Activated CD4-positive, alpha-beta memory T cell treated with anti-CD3 and anti-CD28 coated beads for 36 hours (primary cell): ENCODE data around the gene TEX22. TPM values are rescaled to one million over a fixed set of nuclear protein-coding genes. Genes with fewer than 3 reads are reported as not detected.
A peak's percentile ranks its signal among the peaks of the same experiment; 100 is the strongest.

Experiments
- CTCF ChIA-PET: fragments of 350-600 bp; sonication (Branson Sonifier 250); formaldehyde crosslinking; loops from one replicate; lab custom pipeline; 2021; ENCODE audit warnings: antibody characterized with exemption, inconsistent platforms; lab: Charles Lee
- POLR2A ChIA-PET: fragments of 350-600 bp; sonication (Branson Sonifier 250); formaldehyde crosslinking; loops from one replicate; lab custom pipeline; 2021; ENCODE audit warnings: antibody characterized with exemption; lab: Charles Lee
- DNase-seq: peaks from one replicate; pipeline ENCODE4 v3.0.0-alpha.2; 2020
- H3K27ac Mint-ChIP-seq: one replicate; pipeline ENCODE4 v1.8.0; 2021; ENCODE audit warnings: mixed read lengths
- H3K27me3 Mint-ChIP-seq: one replicate; pipeline ENCODE4 v1.8.0; 2021; ENCODE audit warnings: mixed read lengths
- H3K36me3 Mint-ChIP-seq: one replicate; pipeline ENCODE4 v1.8.0; 2021; ENCODE audit warnings: mixed read lengths
- H3K4me1 Mint-ChIP-seq: one replicate; pipeline ENCODE4 v1.8.0; 2021; ENCODE audit warnings: low read depth, mixed read lengths
- H3K4me3 Mint-ChIP-seq: one replicate; pipeline ENCODE4 v1.8.0; 2021; ENCODE audit warnings: mild to moderate bottlenecking, mixed read lengths
- H3K9me3 Mint-ChIP-seq: one replicate; pipeline ENCODE4 v1.8.0; 2021; ENCODE audit warnings: mixed read lengths
- intact Hi-C: fragments of 100-400 bp; cut with micrococcal nuclease; formaldehyde crosslinking; loops from one replicate; pipeline ENCODE4 v1.15.1; 2023
- total RNA-seq, 2 experiments: library from RNA; stranded (reverse); gene quantifications; one replicate each; pipeline ENCODE4 v1.2.3, GENCODE V29; 2021

Gene TEX22
- total RNA-seq, 2 experiments from 2014 or later: 0.83 to 0.90 TPM

- no peak overlapping the region for H3K4me3 Mint-ChIP-seq
Measured at GRCh38 chr14:105412771-105413543, 14.6 kb downstream of the TEX22 start.

DNA sequence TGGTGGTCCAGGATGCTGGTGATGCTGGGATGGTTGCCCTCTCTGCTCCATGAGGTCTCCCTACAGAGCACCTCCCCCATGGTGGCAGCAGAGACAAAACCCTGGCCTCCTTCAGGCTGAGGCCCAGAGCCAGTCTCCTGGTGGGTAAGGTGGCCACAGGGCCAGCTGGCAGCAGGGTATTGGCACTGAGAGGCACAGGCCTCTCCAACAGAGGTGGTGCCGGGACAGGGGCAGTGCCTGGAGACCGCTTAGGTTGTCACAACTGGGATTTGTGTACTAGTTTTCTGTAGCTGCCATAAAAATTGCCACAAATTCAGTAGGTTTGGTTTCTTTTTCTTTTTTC, 15.2 kb downstream of the TEX22 start:
- no peak for DNase-seq
- POLR2A ChIA-PET: interaction anchor here (1.4 kb wide), 1 partner anchor 78 kb away, joined by 3 read pairs; no protein-coding TSS in a partner anchor
- Mint-ChIP-seq H3K27me3 (peaks cover 16% of the 10 kb centered on the region), H3K36me3 (no peaks in the 10 kb centered on the region), H3K9me3 (no peaks in the 10 kb centered on the region), H3K4me1 (peaks cover 9% of the 10 kb centered on the region), H3K27ac (no peak overlapping the region), H3K4me3 (no peak overlapping the region)
- intact Hi-C loops: no loop called here
- CTCF ChIA-PET: interaction anchor here (1.1 to 1.5 kb wide), 3 partner anchors 11 to 67 kb away, joined by 3 to 7 read pairs (median 4); no protein-coding TSS in a partner anchor

More at GRCh38 chr14:105412771-105413543, 14.6 kb downstream of the TEX22 start:
- no peak overlapping the region for H3K27ac Mint-ChIP-seq
- peaks cover 16% of the 10 kb centered on the region for H3K27me3 Mint-ChIP-seq
- intact Hi-C loops: no loop called here
- DNase-seq: no peak
- ChIA-PET POLR2A (interaction anchor here (1.4 kb wide), 1 partner anchor 79 kb away, joined by 3 read pairs; no protein-coding TSS in a partner anchor), CTCF (interaction anchor here (0.5 to 1.5 kb wide), 4 partner anchors 10 to 68 kb away, joined by 3 to 7 read pairs (median 4); no protein-coding TSS in a partner anchor)
- H3K9me3 Mint-ChIP-seq: no peaks in the 10 kb centered on the region
- no peaks in the 10 kb centered on the region for H3K36me3 Mint-ChIP-seq
- H3K4me1 Mint-ChIP-seq: peaks cover 9% of the 10 kb centered on the region

- Mint-ChIP-seq H3K4me3 (peak overlapping the region; percentile 60), H3K27me3 (peaks cover 16% of the 10 kb centered on the region), H3K9me3 (no peaks in the 10 kb centered on the region), H3K4me1 (peaks cover 12% of the 10 kb centered on the region), H3K27ac (no peak overlapping the region), H3K36me3 (no peaks in the 10 kb centered on the region)
- ChIA-PET POLR2A (no interaction called here), CTCF (interaction anchor here (1.0 to 2.7 kb wide), 7 partner anchors 11 to 66 kb away, joined by 3 to 13 read pairs (median 4); no protein-coding TSS in a partner anchor)
- intact Hi-C loops: loop anchor here (2.0 to 5.0 kb wide), 2 partner anchors 16 to 78 kb away; partner anchors contain the start of genes TEDC1 and TEX22
- peak; percentile 73 for DNase-seq
Measured at GRCh38 chr14:105414456-105415371, 16.4 kb downstream of the TEX22 start.

GRCh38 chr14:105415481-105416428, 17.4 kb downstream of the TEX22 start:
- Mint-ChIP-seq H3K36me3 (no peaks in the 10 kb centered on the region), H3K27ac (no peak overlapping the region), H3K4me1 (peaks cover 12% of the 10 kb centered on the region), H3K27me3 (peaks cover 10% of the 10 kb centered on the region), H3K4me3 (peak overlapping the region; percentile 60), H3K9me3 (no peaks in the 10 kb centered on the region)
- DNase-seq: no peak
- CTCF ChIA-PET: interaction anchor here (0.6 to 2.7 kb wide), 5 partner anchors 12 to 65 kb away, joined by 3 to 13 read pairs (median 3); no protein-coding TSS in a partner anchor
- POLR2A ChIA-PET: no interaction called here
- intact Hi-C loops: loop anchor here (2.0 to 5.0 kb wide), 2 partner anchors 17 to 77 kb away; partner anchors contain the start of genes TEDC1 and TEX22

GRCh38 chr14:105416671-105417070, 18.3 kb downstream of the TEX22 start:
- H3K4me3 Mint-ChIP-seq: no peak overlapping the region
- ChIA-PET CTCF (interaction anchor here (0.6 to 2.7 kb wide), 2 partner anchors 13 to 64 kb away, joined by 3 to 13 read pairs; no protein-coding TSS in a partner anchor), POLR2A (no interaction called here)
- peaks cover 19% of the 10 kb centered on the region for H3K4me1 Mint-ChIP-seq
- no peaks in the 10 kb centered on the region for H3K36me3 Mint-ChIP-seq
- DNase-seq: no peak
- H3K9me3 Mint-ChIP-seq: no peaks in the 10 kb centered on the region
- no peak overlapping the region for H3K27ac Mint-ChIP-seq
- intact Hi-C loops: loop anchor here (5.0 kb wide), 1 partner anchor 76 kb away; the partner anchor contains the start of gene TEDC1
- H3K27me3 Mint-ChIP-seq: peaks cover 6% of the 10 kb centered on the region

DNA sequence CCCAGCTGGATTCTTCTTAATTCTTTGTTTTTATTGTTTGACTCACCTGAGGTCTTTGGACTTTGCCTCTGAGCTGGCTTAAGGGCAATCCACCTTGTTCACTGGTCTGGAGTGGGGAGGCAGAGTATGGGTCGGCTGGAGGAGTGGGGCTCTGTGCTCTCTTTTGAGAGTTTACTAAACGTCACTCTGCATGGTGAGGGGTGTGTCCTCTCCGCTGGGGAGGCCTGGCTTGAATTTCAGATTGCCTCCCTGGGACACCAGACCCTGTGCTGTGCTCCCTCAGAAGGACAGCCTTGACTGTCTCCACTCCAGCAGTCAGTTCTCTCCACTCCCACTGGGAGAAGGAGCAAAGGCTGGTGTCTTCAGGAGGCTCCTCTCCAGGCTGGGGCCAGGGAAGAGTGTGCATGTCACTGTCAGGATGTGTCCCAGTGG, 19.4 kb downstream of the TEX22 start:
- no peak for DNase-seq
- Mint-ChIP-seq H3K4me3 (no peak overlapping the region), H3K9me3 (no peaks in the 10 kb centered on the region), H3K27ac (no peak overlapping the region), H3K4me1 (peaks cover 27% of the 10 kb centered on the region), H3K36me3 (peaks cover 6% of the 10 kb centered on the region), H3K27me3 (peaks cover 3% of the 10 kb centered on the region)
- POLR2A ChIA-PET: no interaction called here
- intact Hi-C loops: loop anchor here (5.0 kb wide), 1 partner anchor 75 kb away; the partner anchor contains the start of gene TEDC1
- CTCF ChIA-PET: interaction anchor here (1.5 to 2.7 kb wide), 4 partner anchors 14 to 72 kb away, joined by 4 to 13 read pairs (median 6); no protein-coding TSS in a partner anchor

GRCh38 chr14:105418269-105419194, 20.2 kb downstream of the TEX22 start:
- CTCF ChIA-PET: interaction anchor here (1.5 to 1.8 kb wide), 4 partner anchors 48 to 110 kb away, joined by 4 to 8 read pairs (median 4); no protein-coding TSS in a partner anchor
- H3K9me3 Mint-ChIP-seq: no peaks in the 10 kb centered on the region

GRCh38 chr14:105419195-105420091, 21.1 kb downstream of the TEX22 start, which contains the start of gene MTA1:
Gene MTA1, plus strand, starts transcription at chr14:105419827. Its CDS starts 209 bp downstream, at chr14:105420036.
- intact Hi-C loops: loop anchor here (5.0 to 10.0 kb wide), 2 partner anchors 45 to 73 kb away; partner anchors contain the start of gene TEDC1
- no peaks in the 10 kb centered on the region for H3K9me3 Mint-ChIP-seq
- peak within 1 kb of the TSS; percentile 91 for H3K4me3 Mint-ChIP-seq
- peaks cover 10% of the 10 kb centered on the region for H3K36me3 Mint-ChIP-seq
- ChIA-PET POLR2A (no interaction called here), CTCF (interaction anchor here (1.6 kb wide), 1 partner anchor 109 kb away, joined by 4 read pairs; no protein-coding TSS in a partner anchor)
- peaks cover 2% of the 10 kb centered on the region for H3K27me3 Mint-ChIP-seq
- peaks cover 33% of the 10 kb centered on the region for H3K4me1 Mint-ChIP-seq
- peak; percentile 55 for DNase-seq
- H3K27ac Mint-ChIP-seq: peak within 1 kb of the TSS; percentile 84

More at GRCh38 chr14:105418269-105419194, 20.2 kb downstream of the TEX22 start:
- POLR2A ChIA-PET: no interaction called here
- Mint-ChIP-seq H3K4me1 (peaks cover 30% of the 10 kb centered on the region), H3K27ac (peak overlapping the region; percentile 18), H3K27me3 (peaks cover 2% of the 10 kb centered on the region), H3K36me3 (peaks cover 8% of the 10 kb centered on the region), H3K4me3 (peak overlapping the region; percentile 67)
- DNase-seq: no peak
- intact Hi-C loops: loop anchor here (5.0 kb wide), 1 partner anchor 74 kb away; the partner anchor contains the start of gene TEDC1
